Loucy (cell line): ENCODE data around the gene CD86.

Source experiments
- CTCF ChIP-seq: fragments of 200-600 bp; sonication (generic); conservative IDR thresholded peaks from 2 replicates; pipeline ENCODE4 v1.5.1; 2014; ENCODE audit warnings: mild to moderate bottlenecking, antibody characterized with exemption, low read length
- EZH2phosphoT487 ChIP-seq: fragments of 200-600 bp; IDR thresholded peaks from 2 replicates; pipeline ENCODE4 v1.6.1; 2018; ENCODE audit warnings: antibody characterized with exemption, mild to moderate bottlenecking, moderate library complexity, borderline replicate concordance

- TF ChIP-seq CTCF (no peak), EZH2phosphoT487 (no peak)
Measured at GRCh38 chr3:122057671-122058070, 2.5 kb downstream of the CD86 start.
